A549 (cell line): Measurements from ENCODE around the gene ZNF549.

ENCODE experiments used
- EHMT2 ChIP-seq: fragments of 200-600 bp; sonication (generic); IDR thresholded peaks from 2 replicates; pipeline ENCODE4 v1.6.1; 2016; ENCODE audit warnings: antibody characterized with exemption, low read depth, mild to moderate bottlenecking, moderate library complexity
- FOSL2 ChIP-seq, 2 experiments: fragments of 450-650 bp in 1 of 2; fragments of >200 bp in 1 of 2; sonication (Bioruptor Twin) in 1 of 2; formaldehyde crosslinking; IDR thresholded peaks; 2 replicates each; pipeline versions ENCODE4 v1.5.0 to v1.6.1; 2016 to 2020; ENCODE audit warnings: mild to moderate bottlenecking in 1 of 2, moderate library complexity in 1 of 2
- MAX ChIP-seq: IDR thresholded peaks from 2 replicates; pipeline ENCODE4 v1.6.1; 2012
- TF ChIP-seq, protein P1 (sequence below): fragments of >200 bp; sonication (Bioruptor Twin); formaldehyde crosslinking; IDR thresholded peaks from 3 replicates; pipeline ENCODE4 v1.5.1; 2016
- TF ChIP-seq, protein P2 (sequence below): fragments of 250-450 bp; sonication (Bioruptor Pico); IDR thresholded peaks from 2 replicates; pipeline ENCODE4 v1.5.0; 2020; ENCODE audit warnings: low read depth, mild to moderate bottlenecking, moderate library complexity
- TF ChIP-seq, protein P3 (sequence below): fragments of 200-600 bp; sonication (generic); IDR thresholded peaks from 2 replicates; pipeline ENCODE4 v1.6.1; 2016; ENCODE audit warnings: antibody characterized with exemption, mild to moderate bottlenecking, moderate library complexity

- TF ChIP-seq, protein P1, sequence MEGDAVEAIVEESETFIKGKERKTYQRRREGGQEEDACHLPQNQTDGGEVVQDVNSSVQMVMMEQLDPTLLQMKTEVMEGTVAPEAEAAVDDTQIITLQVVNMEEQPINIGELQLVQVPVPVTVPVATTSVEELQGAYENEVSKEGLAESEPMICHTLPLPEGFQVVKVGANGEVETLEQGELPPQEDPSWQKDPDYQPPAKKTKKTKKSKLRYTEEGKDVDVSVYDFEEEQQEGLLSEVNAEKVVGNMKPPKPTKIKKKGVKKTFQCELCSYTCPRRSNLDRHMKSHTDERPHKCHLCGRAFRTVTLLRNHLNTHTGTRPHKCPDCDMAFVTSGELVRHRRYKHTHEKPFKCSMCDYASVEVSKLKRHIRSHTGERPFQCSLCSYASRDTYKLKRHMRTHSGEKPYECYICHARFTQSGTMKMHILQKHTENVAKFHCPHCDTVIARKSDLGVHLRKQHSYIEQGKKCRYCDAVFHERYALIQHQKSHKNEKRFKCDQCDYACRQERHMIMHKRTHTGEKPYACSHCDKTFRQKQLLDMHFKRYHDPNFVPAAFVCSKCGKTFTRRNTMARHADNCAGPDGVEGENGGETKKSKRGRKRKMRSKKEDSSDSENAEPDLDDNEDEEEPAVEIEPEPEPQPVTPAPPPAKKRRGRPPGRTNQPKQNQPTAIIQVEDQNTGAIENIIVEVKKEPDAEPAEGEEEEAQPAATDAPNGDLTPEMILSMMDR: no peak
- TF ChIP-seq MAX: no peak; the same call in 1 of the 2 replicates
- TF ChIP-seq, protein P2, sequence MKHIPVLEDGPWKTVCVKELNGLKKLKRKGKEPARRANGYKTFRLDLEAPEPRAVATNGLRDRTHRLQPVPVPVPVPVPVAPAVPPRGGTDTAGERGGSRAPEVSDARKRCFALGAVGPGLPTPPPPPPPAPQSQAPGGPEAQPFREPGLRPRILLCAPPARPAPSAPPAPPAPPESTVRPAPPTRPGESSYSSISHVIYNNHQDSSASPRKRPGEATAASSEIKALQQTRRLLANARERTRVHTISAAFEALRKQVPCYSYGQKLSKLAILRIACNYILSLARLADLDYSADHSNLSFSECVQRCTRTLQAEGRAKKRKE (CRISPR knock-in tag): no peak
- TF ChIP-seq, protein P3, sequence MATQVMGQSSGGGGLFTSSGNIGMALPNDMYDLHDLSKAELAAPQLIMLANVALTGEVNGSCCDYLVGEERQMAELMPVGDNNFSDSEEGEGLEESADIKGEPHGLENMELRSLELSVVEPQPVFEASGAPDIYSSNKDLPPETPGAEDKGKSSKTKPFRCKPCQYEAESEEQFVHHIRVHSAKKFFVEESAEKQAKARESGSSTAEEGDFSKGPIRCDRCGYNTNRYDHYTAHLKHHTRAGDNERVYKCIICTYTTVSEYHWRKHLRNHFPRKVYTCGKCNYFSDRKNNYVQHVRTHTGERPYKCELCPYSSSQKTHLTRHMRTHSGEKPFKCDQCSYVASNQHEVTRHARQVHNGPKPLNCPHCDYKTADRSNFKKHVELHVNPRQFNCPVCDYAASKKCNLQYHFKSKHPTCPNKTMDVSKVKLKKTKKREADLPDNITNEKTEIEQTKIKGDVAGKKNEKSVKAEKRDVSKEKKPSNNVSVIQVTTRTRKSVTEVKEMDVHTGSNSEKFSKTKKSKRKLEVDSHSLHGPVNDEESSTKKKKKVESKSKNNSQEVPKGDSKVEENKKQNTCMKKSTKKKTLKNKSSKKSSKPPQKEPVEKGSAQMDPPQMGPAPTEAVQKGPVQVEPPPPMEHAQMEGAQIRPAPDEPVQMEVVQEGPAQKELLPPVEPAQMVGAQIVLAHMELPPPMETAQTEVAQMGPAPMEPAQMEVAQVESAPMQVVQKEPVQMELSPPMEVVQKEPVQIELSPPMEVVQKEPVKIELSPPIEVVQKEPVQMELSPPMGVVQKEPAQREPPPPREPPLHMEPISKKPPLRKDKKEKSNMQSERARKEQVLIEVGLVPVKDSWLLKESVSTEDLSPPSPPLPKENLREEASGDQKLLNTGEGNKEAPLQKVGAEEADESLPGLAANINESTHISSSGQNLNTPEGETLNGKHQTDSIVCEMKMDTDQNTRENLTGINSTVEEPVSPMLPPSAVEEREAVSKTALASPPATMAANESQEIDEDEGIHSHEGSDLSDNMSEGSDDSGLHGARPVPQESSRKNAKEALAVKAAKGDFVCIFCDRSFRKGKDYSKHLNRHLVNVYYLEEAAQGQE: no peak
- TF ChIP-seq EHMT2: no peak
- TF ChIP-seq FOSL2 (IDR thresholded peaks at IDR 0.05): no peak
- no peak for TF ChIP-seq FOSL2 (CRISPR knock-in tag; IDR thresholded peaks at IDR 0.05)
These were observed 31.9 kb downstream of the ZNF549 start for GRCh38 chr19:57559008-57559403.
